ENCODE results near the gene EOMES.

- TF ChIP-seq CTCF (IDR thresholded peaks at IDR 0.05; ENCODE audit: low read depth, low read length, poor library complexity, severe bottlenecking), result no peak
- no peak for TF ChIP-seq EZH2phosphoT487 (IDR thresholded peaks at IDR 0.05; ENCODE audit: borderline replicate concordance, low read length)
These were observed 44.9 kb upstream of the EOMES start for GRCh38 chr3:27767000-27767399.

Measured in DOHH2 (cell line).